A549 (cell line): ENCODE results near the gene TOMM6. TPM values are rescaled to one million over a fixed set of nuclear protein-coding genes. Genes with fewer than 3 reads are reported as not detected.

Experiments
- ATAC-seq, 2 experiments: fragments of 200-7000 bp in 1 of 2; fragments of >200 bp in 1 of 2; cut with Nextera tagmentation in 1 of 2; cut with Tn5 transposase in 1 of 2; 3 replicates each; pipeline versions ENCODE4 v1.8.0 to v1.9.1; 2018 to 2020; ENCODE audit warnings: mild to moderate bottlenecking in 1 of 2, moderate library complexity in 1 of 2
- CTCF ChIA-PET: fragments of 300-600 bp; sonication (Branson Sonifier 250); formaldehyde crosslinking; extraction: SDS; loops from one replicate; lab custom pipeline; 2021; ENCODE audit warnings: antibody characterized with exemption, inconsistent platforms; lab: Yijun Ruan, JAX
- POLR2A ChIA-PET: fragments of 350-600 bp; formaldehyde crosslinking; extraction: SDS; loops from one replicate; lab custom pipeline; 2021; ENCODE audit warnings: antibody characterized with exemption, inconsistent platforms; lab: Yijun Ruan, JAX
- DNase-seq, 2 experiments: peaks; one replicate each; pipeline versions ENCODE4 v3.0.0 to v3.0.0-alpha.2; 2011 to 2016; ENCODE audit warnings: low read depth in 1 of 2, low spot score in 1 of 2
- FAIRE-seq: peaks from 2 replicates; lab custom pipeline; 2011; peaks lifted over from hg19 to GRCh38; lab: Jason Lieb, UNC
- H3K27ac ChIP-seq, 2 experiments: fragments of >200 bp; sonication (Bioruptor Twin); formaldehyde crosslinking; 3 replicates each; pipeline ENCODE4 v1.5.1; 2016 to 2017
- H3K4me1 ChIP-seq: fragments of >200 bp; sonication (Bioruptor Twin); formaldehyde crosslinking; 3 replicates; pipeline ENCODE4 v1.6.1; 2016
- H3K4me2 ChIP-seq: fragments of >200 bp; sonication (Bioruptor Twin); formaldehyde crosslinking; 3 replicates; pipeline ENCODE4 v1.6.1; 2016
- H3K4me3 ChIP-seq: fragments of >200 bp; sonication (Bioruptor Twin); formaldehyde crosslinking; 3 replicates; pipeline ENCODE4 v1.5.1; 2016
- H3K9me3 ChIP-seq: fragments of >200 bp; sonication (Bioruptor Twin); formaldehyde crosslinking; 3 replicates; pipeline ENCODE4 v1.6.1; 2016
- CBX2 ChIP-seq: fragments of 200-600 bp; sonication (generic); IDR thresholded peaks from 2 replicates; pipeline ENCODE4 v1.6.1; 2016; ENCODE audit warnings: low read depth, mild to moderate bottlenecking, borderline replicate concordance
- CBX8 ChIP-seq: fragments of 200-600 bp; sonication (generic); IDR thresholded peaks from 2 replicates; pipeline ENCODE4 v1.6.1; 2016
- HEYL ChIP-seq: fragments of 250-450 bp; sonication (Bioruptor Pico); IDR thresholded peaks from 2 replicates; pipeline ENCODE4 v1.8.0; 2021; ENCODE audit warnings: mild to moderate bottlenecking, moderate library complexity
- HOXB5 ChIP-seq: fragments of 250-450 bp; sonication (Bioruptor Pico); IDR thresholded peaks from 2 replicates; pipeline ENCODE4 v1.5.0; 2020; ENCODE audit warnings: mild to moderate bottlenecking, moderate library complexity
- JUNB ChIP-seq: fragments of >200 bp; sonication (Bioruptor Twin); formaldehyde crosslinking; IDR thresholded peaks from 2 replicates; pipeline ENCODE4 v1.6.1; 2016
- NPAS2 ChIP-seq: fragments of 250-450 bp; sonication (Bioruptor Pico); IDR thresholded peaks from 2 replicates; pipeline ENCODE4 v1.8.0; 2022; ENCODE audit warnings: mild to moderate bottlenecking, moderate library complexity, borderline replicate concordance
- PHF8 ChIP-seq: fragments of 200-600 bp; sonication (generic); IDR thresholded peaks from 2 replicates; pipeline ENCODE4 v1.6.1; 2016; ENCODE audit warnings: low read depth, mild to moderate bottlenecking, antibody characterized with exemption, moderate library complexity, borderline replicate concordance
- POLR2A ChIP-seq: IDR thresholded peaks from 2 replicates; pipeline ENCODE4 v1.6.1; 2012; ENCODE audit warnings: mild to moderate bottlenecking, low read length
- RFX5 ChIP-seq: fragments of 450-650 bp; IDR thresholded peaks from 2 replicates; pipeline ENCODE4 v1.7.1; 2014; ENCODE audit warnings: antibody characterized with exemption, mild to moderate bottlenecking, moderate library complexity
- RNF2 ChIP-seq: fragments of 200-600 bp; sonication (generic); IDR thresholded peaks from 2 replicates; pipeline ENCODE4 v1.6.1; 2016; ENCODE audit warnings: low read depth, mild to moderate bottlenecking, antibody characterized with exemption, moderate library complexity, borderline replicate concordance
- TP53 ChIP-seq: fragments of 250-450 bp; sonication (Bioruptor Pico); IDR thresholded peaks from 2 replicates; pipeline ENCODE4 v1.5.0; 2021; ENCODE audit warnings: mild to moderate bottlenecking, moderate library complexity
- ZC3H11A ChIP-seq: fragments of 450-650 bp; IDR thresholded peaks from 2 replicates; pipeline ENCODE4 v1.6.1; 2014; ENCODE audit warnings: antibody characterized with exemption, mild to moderate bottlenecking
- ZFP36 ChIP-seq: fragments of 450-650 bp; IDR thresholded peaks from 2 replicates; pipeline ENCODE4 v1.6.1; 2014; ENCODE audit warnings: borderline replicate concordance; ENCODE audit not compliant: partially characterized antibody
- WGBS: methylation state at CpG from one replicate; pipeline ENCODE4 v1.1.6; 2017; ENCODE audit errors: missing lambda C conversion rate; 5-methylcytosine and 5-hydroxymethylcytosine counted together
- polyA plus RNA-seq, 4 experiments: library from polyadenylated mRNA; depleted of rRNA in 3 of 4; stranded (reverse); fragments of >200 nt; fragmentation: RNase III in 1 of 4; extraction: RNeasy Plus Mini Kit Qiagen cat#74134 plus additional on column Dnase treatment in 1 of 4; gene quantifications; 2 replicates in 3 of 4; 3 replicates in 1 of 4; pipeline ENCODE4 v1.2.3, GENCODE V29; 2011 to 2017
- TF ChIP-seq, protein P1 (sequence below): fragments of 150-350 bp; IDR thresholded peaks from 2 replicates; pipeline ENCODE4 v1.6.1; 2014; ENCODE audit warnings: low read depth, mild to moderate bottlenecking, low read length
- TF ChIP-seq, protein P2 (sequence below): fragments of >200 bp; sonication (Bioruptor Twin); formaldehyde crosslinking; IDR thresholded peaks from 3 replicates; pipeline ENCODE4 v1.5.1; 2016
- TF ChIP-seq, protein P3 (sequence below): fragments of 250-450 bp; sonication (Bioruptor Pico); IDR thresholded peaks from 2 replicates; pipeline ENCODE4 v1.5.0; 2020; ENCODE audit warnings: low read depth, mild to moderate bottlenecking, moderate library complexity
- TF ChIP-seq, protein P4 (sequence below): IDR thresholded peaks from 2 replicates; pipeline ENCODE4 v1.6.1; 2012; ENCODE audit warnings: low read depth, borderline replicate concordance
- TF ChIP-seq, protein P5 (sequence below): fragments of 450-650 bp; IDR thresholded peaks from 2 replicates; pipeline ENCODE4 v1.6.1; 2014; ENCODE audit warnings: antibody characterized with exemption
- TF ChIP-seq, protein P6 (sequence below): fragments of >200 bp; sonication (Bioruptor Twin); formaldehyde crosslinking; IDR thresholded peaks from 2 replicates; pipeline ENCODE4 v1.6.1; 2016

Gene TOMM6
- polyA plus RNA-seq, 2 of the 4 experiments (the other 2 are of a cell fraction): 217 to 254 TPM

DNA sequence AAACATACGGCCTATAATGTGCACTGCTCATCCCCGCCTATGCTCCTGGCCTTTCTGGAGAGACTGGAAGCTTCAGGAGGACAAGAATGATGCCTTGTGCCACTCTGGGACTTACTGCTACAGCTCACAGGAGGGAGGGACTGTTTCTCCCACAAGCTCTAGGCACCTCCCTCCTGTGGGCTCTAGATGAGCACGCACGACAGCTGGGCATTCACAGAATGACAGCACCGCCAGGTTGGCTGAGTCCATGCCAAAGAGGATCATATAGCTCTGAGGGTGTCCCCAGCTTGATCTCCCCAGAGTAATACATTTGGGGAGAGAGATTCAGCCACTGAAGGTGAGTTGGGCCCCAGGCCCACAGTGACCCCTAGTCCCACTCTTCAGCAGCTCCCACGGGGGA, 30.2 kb upstream of the TOMM6 start (continued):
- TF ChIP-seq, protein P1, sequence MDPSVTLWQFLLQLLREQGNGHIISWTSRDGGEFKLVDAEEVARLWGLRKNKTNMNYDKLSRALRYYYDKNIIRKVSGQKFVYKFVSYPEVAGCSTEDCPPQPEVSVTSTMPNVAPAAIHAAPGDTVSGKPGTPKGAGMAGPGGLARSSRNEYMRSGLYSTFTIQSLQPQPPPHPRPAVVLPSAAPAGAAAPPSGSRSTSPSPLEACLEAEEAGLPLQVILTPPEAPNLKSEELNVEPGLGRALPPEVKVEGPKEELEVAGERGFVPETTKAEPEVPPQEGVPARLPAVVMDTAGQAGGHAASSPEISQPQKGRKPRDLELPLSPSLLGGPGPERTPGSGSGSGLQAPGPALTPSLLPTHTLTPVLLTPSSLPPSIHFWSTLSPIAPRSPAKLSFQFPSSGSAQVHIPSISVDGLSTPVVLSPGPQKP: no peak
- TF ChIP-seq, protein P2, sequence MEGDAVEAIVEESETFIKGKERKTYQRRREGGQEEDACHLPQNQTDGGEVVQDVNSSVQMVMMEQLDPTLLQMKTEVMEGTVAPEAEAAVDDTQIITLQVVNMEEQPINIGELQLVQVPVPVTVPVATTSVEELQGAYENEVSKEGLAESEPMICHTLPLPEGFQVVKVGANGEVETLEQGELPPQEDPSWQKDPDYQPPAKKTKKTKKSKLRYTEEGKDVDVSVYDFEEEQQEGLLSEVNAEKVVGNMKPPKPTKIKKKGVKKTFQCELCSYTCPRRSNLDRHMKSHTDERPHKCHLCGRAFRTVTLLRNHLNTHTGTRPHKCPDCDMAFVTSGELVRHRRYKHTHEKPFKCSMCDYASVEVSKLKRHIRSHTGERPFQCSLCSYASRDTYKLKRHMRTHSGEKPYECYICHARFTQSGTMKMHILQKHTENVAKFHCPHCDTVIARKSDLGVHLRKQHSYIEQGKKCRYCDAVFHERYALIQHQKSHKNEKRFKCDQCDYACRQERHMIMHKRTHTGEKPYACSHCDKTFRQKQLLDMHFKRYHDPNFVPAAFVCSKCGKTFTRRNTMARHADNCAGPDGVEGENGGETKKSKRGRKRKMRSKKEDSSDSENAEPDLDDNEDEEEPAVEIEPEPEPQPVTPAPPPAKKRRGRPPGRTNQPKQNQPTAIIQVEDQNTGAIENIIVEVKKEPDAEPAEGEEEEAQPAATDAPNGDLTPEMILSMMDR: no peak

DNA sequence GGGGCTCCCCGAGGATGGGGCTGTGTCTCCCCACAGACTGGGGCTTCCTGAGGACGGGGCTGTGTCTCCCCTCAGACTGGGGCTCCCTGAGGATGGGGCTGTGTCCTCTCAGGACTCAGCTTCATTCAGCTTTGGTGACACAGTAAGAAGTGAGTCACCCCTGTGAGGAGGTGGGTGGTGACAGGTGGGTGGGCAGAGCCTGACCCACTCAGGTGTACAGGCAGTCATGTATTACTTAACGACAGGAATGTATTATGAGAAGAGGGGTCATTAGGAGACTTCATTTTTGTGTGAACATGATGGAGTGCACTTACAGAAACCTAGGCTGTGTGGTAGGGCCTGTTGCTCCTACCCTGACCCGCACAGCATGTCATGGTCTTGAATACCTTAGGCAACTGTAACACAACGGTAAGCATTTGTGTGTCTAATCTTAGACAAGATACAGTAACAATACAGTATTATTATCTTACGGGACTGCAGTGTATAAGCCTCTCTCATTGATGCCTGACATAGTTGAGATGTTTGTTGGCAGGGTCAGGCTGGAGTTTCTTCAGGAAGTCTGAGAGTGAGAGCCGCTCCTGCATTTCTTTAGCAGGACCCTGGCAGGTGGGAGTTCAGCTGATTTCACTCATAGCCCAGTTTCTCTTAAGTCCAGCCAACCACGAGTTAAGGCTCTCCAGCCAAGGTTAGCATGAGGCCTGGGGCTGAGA, 29.4 kb upstream of the TOMM6 start:
- no peak for ATAC-seq
- Histone ChIP-seq H3K4me1 (no peaks in the 10 kb centered on the region), H3K4me2 (no peak overlapping the region), H3K27ac (no peak overlapping the region), H3K4me3 (no peak overlapping the region)
- POLR2A ChIA-PET: no interaction called here
- TF ChIP-seq, protein P3, sequence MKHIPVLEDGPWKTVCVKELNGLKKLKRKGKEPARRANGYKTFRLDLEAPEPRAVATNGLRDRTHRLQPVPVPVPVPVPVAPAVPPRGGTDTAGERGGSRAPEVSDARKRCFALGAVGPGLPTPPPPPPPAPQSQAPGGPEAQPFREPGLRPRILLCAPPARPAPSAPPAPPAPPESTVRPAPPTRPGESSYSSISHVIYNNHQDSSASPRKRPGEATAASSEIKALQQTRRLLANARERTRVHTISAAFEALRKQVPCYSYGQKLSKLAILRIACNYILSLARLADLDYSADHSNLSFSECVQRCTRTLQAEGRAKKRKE (CRISPR knock-in tag): no peak
- TF ChIP-seq JUNB: no peak
- TF ChIP-seq CBX2: no peak
- TF ChIP-seq HEYL (CRISPR knock-in tag): no peak
- TF ChIP-seq, protein P1: no peak
- no peak for TF ChIP-seq RNF2
- TF ChIP-seq NPAS2: no peak
- TF ChIP-seq, all 56 proteins: peak for 0
- FAIRE-seq (no peak), DNase-seq (no peak)
- no peaks in the 10 kb centered on the region for H3K9me3 ChIP-seq
- CTCF ChIA-PET: interaction anchor here (0.6 to 1.2 kb wide), 2 partner anchors 13 to 391 kb away, joined by 3 to 4 read pairs; no protein-coding TSS in a partner anchor
- 67% methylated on average over 4 of the region's 8 CpGs for WGBS

DNA sequence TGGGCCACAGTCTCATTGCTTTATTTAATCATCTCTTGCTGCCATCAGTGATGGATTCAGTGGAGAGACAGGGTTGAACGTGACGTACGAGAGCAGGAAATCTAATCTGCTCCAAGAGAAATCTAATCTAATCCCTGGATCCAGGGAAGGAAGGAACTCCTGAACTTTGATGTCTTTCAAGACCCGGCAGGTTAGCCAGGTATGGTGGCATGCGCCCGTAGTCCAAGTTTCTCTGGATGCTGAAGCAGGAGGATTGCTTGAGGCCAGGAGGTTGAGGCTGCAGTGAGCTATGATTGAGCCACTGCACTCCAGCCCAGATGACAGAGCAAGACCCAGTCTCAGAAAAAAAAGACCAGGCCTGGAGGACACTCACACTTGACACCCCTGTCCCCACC, 28.9 kb upstream of the TOMM6 start:
- Histone ChIP-seq H3K27ac (no peak overlapping the region), H3K4me2 (no peak overlapping the region), H3K4me3 (no peak overlapping the region), H3K9me3 (no peaks in the 10 kb centered on the region), H3K4me1 (no peaks in the 10 kb centered on the region)
- FAIRE-seq (no peak), DNase-seq (no peak), ATAC-seq (no peak)
- no peak for TF ChIP-seq POLR2A
- TF ChIP-seq CBX8: no peak
- TF ChIP-seq, protein P4, sequence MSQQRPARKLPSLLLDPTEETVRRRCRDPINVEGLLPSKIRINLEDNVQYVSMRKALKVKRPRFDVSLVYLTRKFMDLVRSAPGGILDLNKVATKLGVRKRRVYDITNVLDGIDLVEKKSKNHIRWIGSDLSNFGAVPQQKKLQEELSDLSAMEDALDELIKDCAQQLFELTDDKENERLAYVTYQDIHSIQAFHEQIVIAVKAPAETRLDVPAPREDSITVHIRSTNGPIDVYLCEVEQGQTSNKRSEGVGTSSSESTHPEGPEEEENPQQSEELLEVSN: no peak
- TF ChIP-seq ZC3H11A: no peak
- TF ChIP-seq RFX5: no peak
- TF ChIP-seq, protein P2: no peak
- TF ChIP-seq ZFP36: no peak
- TF ChIP-seq, protein P5, sequence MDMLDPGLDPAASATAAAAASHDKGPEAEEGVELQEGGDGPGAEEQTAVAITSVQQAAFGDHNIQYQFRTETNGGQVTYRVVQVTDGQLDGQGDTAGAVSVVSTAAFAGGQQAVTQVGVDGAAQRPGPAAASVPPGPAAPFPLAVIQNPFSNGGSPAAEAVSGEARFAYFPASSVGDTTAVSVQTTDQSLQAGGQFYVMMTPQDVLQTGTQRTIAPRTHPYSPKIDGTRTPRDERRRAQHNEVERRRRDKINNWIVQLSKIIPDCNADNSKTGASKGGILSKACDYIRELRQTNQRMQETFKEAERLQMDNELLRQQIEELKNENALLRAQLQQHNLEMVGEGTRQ: no peak
- no peak for TF ChIP-seq HOXB5 (CRISPR knock-in tag)
- TF ChIP-seq, protein P6, sequence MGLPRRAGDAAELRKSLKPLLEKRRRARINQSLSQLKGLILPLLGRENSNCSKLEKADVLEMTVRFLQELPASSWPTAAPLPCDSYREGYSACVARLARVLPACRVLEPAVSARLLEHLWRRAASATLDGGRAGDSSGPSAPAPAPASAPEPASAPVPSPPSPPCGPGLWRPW: no peak
- no peak for TF ChIP-seq PHF8
- no peak for TF ChIP-seq TP53 (CRISPR knock-in tag)
- CTCF ChIA-PET: interaction anchor here (1.2 kb wide), 2 partner anchors 54 to 391 kb away, joined by 3 to 4 read pairs; no protein-coding TSS in a partner anchor
- 91% methylated on average over 6 of the region's 6 CpGs for WGBS
- POLR2A ChIA-PET: no interaction called here
